ENCODE results near the gene LRWD1.
A peak's percentile ranks its signal among the peaks of the same experiment; 100 is the strongest.

GRCh38 chr7:102439963-102440795 is 24.6 kb upstream of the LRWD1 start:
- no peak for TF ChIP-seq ZBTB33 (IDR thresholded peaks at IDR 0.05; ENCODE audit: extremely low read depth, insufficient replicate concordance, low read length)
- no peak for TF ChIP-seq EZH2 (IDR thresholded peaks at IDR 0.05)
- no peak for TF ChIP-seq POLR2A (IDR thresholded peaks at IDR 0.05; ENCODE audit: borderline replicate concordance, extremely low read depth, insufficient read depth, insufficient read length)
- TF ChIP-seq CTCF (IDR thresholded peaks at IDR 0.05 in 2 of 3, conservative IDR thresholded peaks at IDR 0.05 in 1 of 3; ENCODE audit: borderline replicate concordance in 1 of 3, insufficient read depth in 1 of 3, low read depth in 2 of 3, low read length in 2 of 3) = no peak
- peak; percentile 81 for TF ChIP-seq SP1 (IDR thresholded peaks at IDR 0.05; ENCODE audit: low read depth)
- no peak for TF ChIP-seq ATF3 (IDR thresholded peaks at IDR 0.05)

Data from HCT116 (cell line).